Skin epidermis (tissue), 12 donors: Measurements from ENCODE around the gene ZNF223.

Source experiments
- H3K27ac ChIP-seq, 21 experiments: fragments of 200-600 bp; sonication (generic) in 11 of 21; one replicate each; pipeline ENCODE4 v1.5.0; 2020; ENCODE audit warnings: mild to moderate bottlenecking in 3 of 21, inconsistent platforms in 2 of 21, moderate library complexity in 2 of 21
- H3K4me3 ChIP-seq, 7 experiments: fragments of 200-600 bp; sonication (generic) in 2 of 7; one replicate each; pipeline ENCODE4 v1.5.0; 2020; ENCODE audit warnings: inconsistent platforms in 2 of 7, mild to moderate bottlenecking in 2 of 7, moderate library complexity in 1 of 7

The ZNF223 gene

GRCh38 chr19:44066305-44066704 lies 14.5 kb downstream of the ZNF223 start:
- Histone ChIP-seq H3K27ac (no peak overlapping the region), H3K4me3 (no peak overlapping the region)

GRCh38 chr19:44069415-44069814 lies 17.6 kb downstream of the ZNF223 start:
- no peak overlapping the region for H3K27ac ChIP-seq
- no peak overlapping the region for H3K4me3 ChIP-seq

- Histone ChIP-seq H3K27ac (peak within 1 kb of the TSS in 14 of 21 experiments; percentile 7 to 68 (median 46)), H3K4me3 (peak within 1 kb of the TSS; percentile 55 to 80 (median 58))
Observed at GRCh38 chr19:44071824-44072542, 20.1 kb downstream of the ZNF223 start, which contains the start of gene ZNF284. Gene ZNF284, plus strand, starts transcription at chr19:44072159. Its CDS starts 4,231 bp downstream, at chr19:44076390.

GRCh38 chr19:44072543-44073401 lies 20.9 kb downstream of the ZNF223 start:
- Histone ChIP-seq H3K4me3 (peak overlapping the region; percentile 55 to 80 (median 58)), H3K27ac (peak overlapping the region in 10 of 21 experiments; percentile 7 to 68 (median 42))

GRCh38 chr19:44076325-44076724 lies 24.5 kb downstream of the ZNF223 start:
- Histone ChIP-seq H3K27ac (no peak overlapping the region), H3K4me3 (no peak overlapping the region)

- no peak overlapping the region for H3K27ac ChIP-seq
- no peak overlapping the region for H3K4me3 ChIP-seq
Observed at GRCh38 chr19:44092108-44092507, 40.3 kb downstream of the ZNF223 start.

GRCh38 chr19:44093931-44094765 lies 42.3 kb downstream of the ZNF223 start, which contains the start of gene ZNF224:
Gene ZNF224, plus strand, starts transcription at chr19:44094361. Its CDS starts 3,513 bp downstream, at chr19:44097874.
- H3K27ac ChIP-seq: peak within 1 kb of the TSS in 20 of 21 experiments; percentile 13 to 90 (median 75)
- H3K4me3 ChIP-seq: peak within 1 kb of the TSS; percentile 63 to 88 (median 75)

- Histone ChIP-seq H3K4me3 (no peak overlapping the region), H3K27ac (no peak overlapping the region)
Observed at GRCh38 chr19:44107751-44108150, 55.9 kb downstream of the ZNF223 start.

- H3K4me3 ChIP-seq: no peak overlapping the region
- no peak overlapping the region for H3K27ac ChIP-seq
Observed at GRCh38 chr19:44109458-44109857, 57.6 kb downstream of the ZNF223 start.

- Histone ChIP-seq H3K27ac (no peak overlapping the region), H3K4me3 (peak overlapping the region; percentile 64 to 90 (median 72))
Observed at GRCh38 chr19:44111910-44112463, 60.2 kb downstream of the ZNF223 start.

GRCh38 chr19:44112802-44113137 lies 60.9 kb downstream of the ZNF223 start:
- H3K4me3 ChIP-seq: peak overlapping the region; percentile 64 to 90 (median 72)
- peak overlapping the region in 10 of 21 experiments; percentile 10 to 87 (median 58) for H3K27ac ChIP-seq

- H3K4me3 ChIP-seq: peak within 1 kb of the TSS; percentile 64 to 90 (median 72)
- H3K27ac ChIP-seq: peak within 1 kb of the TSS in 19 of 21 experiments; percentile 37 to 87 (median 77)
Observed at GRCh38 chr19:44113138-44113783, 61.4 kb downstream of the ZNF223 start, which contains the start of gene ZNF225. Gene ZNF225, plus strand, starts transcription at chr19:44113399. Its CDS starts 2,429 bp downstream, at chr19:44115828.

- Histone ChIP-seq H3K4me3 (peak overlapping the region; percentile 64 to 90 (median 72)), H3K27ac (peak overlapping the region in 19 of 21 experiments; percentile 37 to 87 (median 77))
Observed at GRCh38 chr19:44113784-44114390, 62.1 kb downstream of the ZNF223 start.
